Inflammatory macrophage treated with lipopolysaccharide for 1 hour (primary cell): ENCODE measurements around the gene ARHGEF1.
"Not testable (repeated sequence)": the region's sequence is repeated elsewhere in the genome, so short reads cannot be mapped to it uniquely, and the experiment has no call there.

Experiments
- DNase-seq, 2 donors: peaks; one replicate each; pipeline ENCODE4 v3.0.0-alpha.2; 2020 to 2022

The ARHGEF1 gene

DNA sequence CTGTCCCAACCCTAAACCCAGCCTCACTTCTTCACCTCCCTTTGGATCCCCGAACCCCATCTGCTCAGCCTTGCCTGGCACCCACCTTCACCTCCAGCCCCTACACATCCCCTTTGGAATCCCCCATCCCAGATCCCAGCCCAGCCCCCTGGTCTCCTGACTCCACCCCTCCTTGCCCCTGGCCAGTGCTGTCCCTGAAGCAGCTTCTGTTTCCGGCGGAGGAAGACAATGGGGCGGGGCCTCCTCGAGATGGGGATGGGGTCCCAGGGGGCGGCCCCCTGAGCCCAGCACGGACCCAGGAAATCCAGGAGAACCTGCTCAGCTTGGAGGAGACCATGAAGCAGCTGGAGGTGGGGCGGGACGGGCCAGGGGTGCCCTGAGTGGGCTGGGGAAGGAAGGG is 23.3 kb downstream of the ARHGEF1 start:
- DNase-seq: no peak

DNA sequence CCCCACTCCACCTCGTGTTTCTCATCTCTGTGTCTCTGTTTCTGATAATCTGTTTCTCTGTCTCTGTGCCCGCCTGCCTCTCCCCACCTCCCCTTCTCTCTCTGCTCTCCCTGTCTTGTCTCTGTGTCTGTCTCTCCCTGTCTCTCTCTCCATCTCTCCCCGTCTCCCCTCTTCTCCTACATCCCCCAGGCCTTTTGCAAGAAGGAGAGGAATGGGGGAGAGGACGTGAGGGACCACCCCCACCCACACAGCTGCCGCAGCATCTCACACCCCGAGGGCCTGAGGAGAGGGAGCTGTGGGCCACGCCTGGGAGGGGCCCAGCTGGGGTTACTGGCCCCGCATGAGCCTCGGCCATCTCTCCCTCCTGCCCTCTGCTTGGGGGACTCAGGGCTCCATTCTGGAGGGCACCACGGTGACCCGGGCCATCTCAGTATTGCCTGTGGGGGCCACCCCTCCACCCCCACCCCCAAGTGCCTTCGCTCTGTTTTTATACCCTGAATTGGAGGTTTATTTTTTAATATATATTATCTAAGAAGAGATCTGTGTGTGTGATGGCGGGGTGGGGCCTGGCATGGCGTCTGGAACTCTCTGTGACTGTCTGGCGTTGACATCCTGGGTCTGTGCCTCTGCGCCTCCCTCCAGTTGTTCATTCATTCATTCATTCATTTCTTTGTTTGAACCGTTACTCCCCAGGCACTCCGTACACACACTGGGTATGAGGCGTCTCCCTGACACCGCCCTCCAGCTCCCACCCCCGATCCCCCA is 24.1 kb downstream of the ARHGEF1 start:
- DNase-seq: no peak

DNA sequence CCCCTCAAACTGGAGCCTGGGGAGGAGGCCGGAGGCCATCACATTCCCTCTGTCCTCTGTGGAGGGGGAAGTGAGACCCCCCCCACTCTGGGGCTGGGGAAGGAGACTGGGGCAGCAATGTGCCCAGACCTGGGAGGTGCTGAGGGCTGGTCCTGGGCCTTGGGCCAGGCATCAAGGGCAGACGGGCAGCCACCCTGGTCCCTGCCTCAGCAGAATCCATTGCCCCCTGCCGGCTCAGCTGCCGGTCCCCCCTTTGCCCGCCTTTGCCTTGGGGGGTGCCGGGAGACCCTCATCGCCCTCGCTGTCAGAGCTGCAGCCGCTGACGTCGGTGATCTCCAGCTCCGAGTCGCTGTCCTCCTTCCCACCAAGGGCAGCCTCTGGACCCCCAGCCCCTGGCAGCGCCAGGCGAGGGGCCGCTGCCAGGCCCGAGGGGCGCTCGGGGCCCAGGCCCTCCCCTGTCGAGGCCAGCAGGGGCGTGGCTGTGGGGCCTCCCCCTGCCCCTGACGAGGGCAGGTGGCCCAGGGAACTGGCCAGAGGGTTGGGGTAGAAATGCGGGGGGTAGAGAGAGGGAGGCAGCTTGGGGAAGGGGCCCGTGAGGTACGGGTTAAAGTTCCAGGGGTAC is 25.1 kb downstream of the ARHGEF1 start:
- no peak for DNase-seq

DNA sequence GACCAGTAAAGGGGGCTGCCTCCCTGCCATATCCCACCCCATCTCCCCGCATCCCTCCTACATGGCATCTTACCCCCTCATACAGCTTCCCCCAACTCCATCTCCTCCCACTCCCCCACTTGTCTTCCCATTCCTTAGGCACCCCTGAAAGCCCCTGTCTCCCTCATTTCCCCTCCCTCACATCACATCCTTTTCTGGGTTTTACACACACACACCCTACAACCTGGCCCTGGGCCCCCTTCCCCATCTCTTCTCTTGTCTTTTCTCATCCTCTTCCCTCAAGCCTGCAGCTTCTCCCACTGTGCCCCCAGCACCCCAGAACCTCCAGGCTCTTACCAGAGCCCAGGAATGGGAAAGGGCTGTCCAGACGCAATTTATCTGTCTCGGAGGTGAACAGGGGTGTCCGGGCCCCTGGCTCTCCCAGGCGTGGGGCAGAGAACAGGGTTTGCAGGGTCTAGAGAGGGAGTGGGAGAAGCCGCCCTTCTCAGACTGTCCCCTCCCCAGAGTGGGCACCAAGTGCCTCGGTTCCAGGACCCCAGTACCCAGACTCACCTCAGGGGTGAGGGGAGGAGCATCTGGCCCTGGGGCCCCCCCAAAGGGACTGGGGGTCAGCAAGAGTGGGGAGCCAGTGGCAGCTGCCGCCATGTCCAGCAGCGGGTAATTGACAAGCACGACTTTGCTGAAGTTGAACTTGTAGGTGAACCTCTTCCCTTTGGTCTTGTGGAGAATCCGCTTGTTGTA is 25.9 kb downstream of the ARHGEF1 start:
- DNase-seq: no peak

DNA sequence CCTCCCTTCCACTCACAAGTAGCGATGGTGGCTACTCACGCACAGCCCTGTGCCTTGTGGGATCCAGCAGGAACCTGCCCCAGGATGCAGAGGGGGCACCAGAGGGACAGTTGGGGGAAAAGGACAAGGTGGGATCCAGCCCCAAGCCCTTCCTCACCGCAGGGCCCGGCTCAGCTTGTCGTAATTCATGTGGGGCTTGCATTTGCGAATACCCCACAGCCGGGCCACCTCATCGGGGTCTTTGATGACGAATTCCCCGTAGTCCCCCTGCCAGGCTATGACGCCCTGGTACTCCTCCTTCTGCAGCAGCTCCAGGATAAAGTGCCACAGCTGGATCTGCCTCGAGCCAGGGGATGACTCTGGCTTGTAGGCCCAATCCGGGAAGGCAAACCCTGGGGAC is 26.7 kb downstream of the ARHGEF1 start:
- no peak for DNase-seq

DNA sequence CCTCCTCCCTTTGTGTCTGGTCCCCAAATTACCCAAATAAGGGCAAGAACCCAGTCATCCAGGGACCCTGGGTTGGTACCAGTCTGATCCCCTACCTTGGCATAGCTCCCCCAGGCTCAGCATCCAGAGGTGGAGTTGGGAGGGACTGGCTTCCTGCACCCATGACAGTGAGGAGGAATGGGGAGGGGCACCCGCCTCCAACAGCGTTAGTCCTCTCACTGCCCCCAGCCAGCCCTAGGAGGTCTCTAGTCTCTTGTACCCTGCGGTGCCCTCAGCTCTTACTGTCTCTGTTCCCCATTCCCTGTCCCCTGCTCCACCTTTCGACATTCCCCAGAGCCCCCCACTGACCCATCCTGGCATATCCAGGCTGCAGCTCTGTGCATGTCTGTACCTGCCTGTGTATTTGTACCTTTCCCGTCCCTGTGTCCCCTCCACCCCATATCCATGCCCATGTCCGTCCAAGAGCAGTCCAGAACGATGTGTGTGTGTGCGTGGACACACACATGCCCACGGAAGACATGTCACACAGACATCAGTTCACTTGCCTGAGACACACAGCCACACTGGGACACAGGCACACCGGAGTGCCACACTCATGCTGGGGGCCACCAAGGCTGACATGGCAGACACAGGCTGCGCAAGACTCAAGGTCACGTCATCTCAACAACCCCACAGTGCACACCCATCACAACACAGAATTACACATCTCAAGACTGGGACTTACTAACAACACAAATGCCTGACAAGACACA is 27.4 kb downstream of the ARHGEF1 start:
- DNase-seq: no peak

DNA sequence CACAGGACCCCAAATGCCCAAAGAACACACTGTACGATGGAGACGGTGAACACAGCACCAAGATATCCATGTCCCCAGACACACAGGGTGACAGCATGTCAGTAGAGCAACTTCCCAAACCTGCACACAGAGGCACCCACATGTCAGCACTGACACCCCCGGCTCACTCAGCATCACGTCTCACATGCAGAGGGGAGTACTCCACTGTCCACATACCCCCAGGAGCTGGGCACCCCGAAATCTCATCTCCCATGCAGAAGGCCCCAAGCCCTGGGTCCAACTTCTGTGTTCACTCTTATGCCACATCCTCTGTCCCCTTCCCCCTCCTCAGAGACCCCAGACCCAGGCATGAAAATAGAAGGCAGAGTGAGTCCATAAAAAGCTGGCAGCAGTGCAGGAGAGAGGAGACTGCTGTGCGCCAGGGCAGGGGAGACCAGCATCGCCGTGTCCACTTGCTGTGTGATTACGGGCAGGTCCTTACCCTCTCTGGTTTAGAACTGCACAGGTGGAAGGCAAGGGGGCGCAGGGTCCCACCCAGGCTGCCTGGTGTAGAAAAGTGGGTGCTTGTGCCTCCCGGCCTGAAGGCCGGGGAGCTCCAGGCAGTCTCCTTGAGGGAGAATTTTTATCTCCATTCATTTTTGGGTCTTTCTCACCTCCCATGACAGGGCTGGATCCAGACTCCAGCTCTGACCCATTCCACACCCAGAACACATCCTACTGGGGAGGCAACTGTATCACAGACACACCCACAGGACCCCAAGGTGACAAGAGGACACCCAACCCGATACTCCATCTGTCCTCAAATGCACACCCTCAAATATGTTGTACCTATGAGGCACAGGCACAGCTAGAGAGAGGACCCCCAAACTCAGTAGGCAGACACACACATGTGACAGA is 28.3 kb downstream of the ARHGEF1 start:
- DNase-seq: no peak

DNA sequence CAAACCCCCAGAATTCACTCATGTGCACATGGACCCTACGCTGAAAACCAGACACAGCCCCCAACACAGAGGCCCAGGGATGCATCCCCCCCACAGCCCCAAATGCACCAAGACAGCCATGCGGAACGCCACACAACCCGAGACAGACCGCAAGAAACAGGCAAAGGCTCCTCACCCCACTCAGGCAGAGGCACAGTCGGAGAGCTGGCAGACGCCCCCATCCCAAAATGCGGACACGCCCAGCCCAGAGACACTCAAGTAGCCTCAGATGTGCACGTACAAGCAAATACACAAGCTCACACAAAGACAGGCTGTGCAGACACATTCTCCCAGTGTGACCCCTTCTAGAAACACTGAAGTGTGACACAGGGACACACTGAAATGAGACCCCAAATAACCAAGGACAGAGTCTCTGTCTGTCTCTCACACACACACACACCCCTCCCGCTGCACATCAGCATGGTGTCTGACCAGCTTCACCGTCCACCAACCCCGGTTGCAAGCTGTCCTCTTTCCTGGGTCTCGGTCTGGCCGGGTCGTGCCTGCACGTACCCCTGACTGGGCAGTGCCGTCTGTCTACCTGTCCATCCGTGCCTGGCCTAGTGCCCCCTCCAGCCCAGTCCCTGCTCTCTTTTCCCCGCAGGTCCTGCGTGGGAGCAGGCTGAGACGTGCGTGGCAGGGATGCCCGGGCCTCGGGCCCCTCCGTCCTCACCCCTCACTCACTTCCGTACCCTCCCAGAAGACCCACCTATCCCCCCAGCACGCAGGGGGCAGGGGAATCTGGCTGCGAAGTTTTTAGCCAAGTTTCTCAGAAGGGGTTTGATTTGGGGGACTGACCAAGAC is 29.1 kb downstream of the ARHGEF1 start:
- no peak for DNase-seq

DNA sequence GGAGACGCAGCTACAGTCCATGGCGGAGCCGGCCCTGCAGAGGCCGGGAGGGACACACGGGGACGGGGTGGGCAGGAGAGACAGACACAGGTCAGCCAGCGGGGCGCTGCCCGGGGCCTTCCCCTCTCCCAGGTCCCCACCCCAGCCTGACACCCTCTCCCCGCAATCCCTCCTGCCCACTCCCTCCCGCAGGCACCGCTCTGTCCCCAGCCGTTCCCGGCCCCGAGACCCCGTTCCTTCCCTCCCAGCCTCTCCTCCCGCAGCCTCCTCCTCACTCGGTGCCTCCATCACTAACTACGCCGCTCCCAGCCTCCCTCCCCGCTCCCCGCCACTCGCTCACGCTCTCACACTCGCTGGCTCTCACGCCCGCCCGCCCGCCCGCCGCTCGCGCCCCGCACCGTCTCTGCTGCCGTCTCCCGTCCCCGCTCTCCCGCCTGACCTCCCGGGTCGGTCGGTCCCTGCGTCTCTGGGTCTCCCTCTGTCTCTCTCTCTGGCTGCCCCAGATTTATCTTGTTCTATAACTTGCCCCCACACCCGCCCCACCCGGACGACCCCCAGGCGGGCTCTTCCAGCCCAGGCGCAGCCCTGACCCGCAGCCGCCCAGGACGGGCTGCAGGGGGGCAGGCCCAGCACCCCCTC is 30.0 kb downstream of the ARHGEF1 start:
- DNase-seq: no peak

DNA sequence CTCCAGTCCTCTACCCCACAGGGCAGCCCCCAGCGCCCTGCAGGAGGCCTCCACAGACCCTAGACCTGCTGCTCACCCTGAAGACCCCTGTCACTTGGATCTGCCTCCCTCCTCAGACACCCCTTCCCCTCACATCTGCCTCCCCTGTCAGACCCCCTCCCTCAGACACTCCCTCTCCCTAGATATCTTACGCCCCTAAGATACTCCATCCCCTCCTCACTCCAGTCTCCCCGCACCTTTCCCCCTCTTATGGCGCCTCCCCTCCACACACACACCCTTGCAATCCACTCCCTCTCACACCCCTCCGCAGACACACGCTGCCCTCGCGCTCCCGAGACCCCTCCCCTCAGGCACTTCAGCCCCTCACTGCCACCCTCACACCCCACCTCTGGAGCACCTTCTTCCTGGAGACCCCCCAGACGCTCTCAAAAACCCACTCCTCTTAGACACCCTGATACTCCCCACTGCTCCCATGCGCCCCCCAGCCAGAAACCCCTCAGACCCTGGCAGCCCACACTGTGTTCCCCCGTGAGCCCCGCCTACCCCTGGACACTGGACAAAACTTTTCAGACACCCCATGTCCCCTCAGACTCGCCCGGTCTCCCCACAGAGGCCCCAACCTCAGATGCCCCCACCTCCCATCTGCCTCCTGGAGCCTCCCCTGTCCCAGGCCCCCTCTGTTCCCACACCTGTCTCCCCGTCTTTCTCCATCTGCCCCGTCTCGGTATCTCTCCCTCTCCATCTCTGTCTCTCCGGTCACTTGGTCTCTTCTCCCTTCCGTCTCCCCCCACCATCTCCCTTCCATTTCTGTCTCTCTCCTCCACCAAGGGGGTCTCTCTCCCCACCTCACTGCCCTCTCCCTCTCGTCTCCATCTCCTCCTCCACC is 30.8 kb downstream of the ARHGEF1 start:
- no peak for DNase-seq

DNA sequence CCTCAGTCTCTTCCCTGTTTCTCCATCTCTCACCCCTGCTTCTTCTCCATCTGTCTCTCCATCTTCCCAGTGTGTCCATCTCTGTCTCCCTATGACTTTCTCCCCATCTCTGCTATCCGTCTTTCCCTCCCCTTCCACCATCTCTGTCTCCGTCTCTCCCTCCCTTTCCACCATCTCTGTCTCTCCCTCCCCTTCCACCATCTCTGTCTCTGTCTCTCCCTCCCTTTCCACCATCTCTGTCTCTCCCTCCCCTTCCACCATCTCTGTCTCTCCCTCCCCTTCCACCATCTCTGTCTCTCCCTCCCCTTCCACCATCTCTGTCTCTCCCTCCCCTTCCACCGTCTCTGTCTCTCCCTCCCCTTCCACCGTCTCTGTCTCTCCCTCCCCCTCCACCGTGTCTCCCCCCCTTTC is 31.4 kb downstream of the ARHGEF1 start:
- DNase-seq: not testable (repeated sequence)

DNA sequence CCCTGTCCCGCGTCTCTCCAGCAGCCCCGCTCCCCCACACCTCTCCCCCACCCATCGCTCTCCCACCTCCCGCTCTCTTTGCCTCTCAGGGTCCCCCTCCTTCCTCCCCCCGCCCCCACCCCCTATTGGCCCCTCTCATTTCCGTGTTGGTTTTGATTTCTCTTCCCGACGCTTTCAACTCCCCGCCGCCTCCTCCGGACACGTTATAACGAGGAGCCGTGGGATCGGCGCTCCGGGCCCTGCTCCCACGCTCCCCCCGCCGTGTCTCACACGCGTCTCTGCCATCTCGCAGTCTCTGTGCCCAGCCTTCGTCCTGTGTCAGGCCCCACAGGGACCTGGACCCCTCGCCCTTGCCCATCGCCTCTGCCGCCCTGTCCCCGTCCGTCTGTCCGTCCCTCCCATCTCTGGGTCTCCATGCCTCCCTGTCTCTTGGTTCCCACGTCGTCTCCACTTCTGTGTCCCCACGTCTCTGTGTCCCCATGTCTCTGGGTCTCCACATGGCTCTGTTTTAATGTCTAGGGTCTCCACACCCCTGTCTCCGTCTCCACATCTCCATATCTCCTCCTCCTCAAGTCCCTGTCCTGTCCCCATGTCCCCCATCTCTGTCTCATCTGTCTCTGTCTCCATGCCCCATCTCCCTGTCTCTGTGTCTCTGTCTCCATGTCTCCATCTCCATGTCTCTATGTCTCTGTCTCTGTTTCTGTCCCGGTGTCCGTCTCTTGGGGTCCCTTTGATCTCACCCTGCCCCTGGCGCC is 32.2 kb downstream of the ARHGEF1 start:
- DNase-seq: no peak

DNA sequence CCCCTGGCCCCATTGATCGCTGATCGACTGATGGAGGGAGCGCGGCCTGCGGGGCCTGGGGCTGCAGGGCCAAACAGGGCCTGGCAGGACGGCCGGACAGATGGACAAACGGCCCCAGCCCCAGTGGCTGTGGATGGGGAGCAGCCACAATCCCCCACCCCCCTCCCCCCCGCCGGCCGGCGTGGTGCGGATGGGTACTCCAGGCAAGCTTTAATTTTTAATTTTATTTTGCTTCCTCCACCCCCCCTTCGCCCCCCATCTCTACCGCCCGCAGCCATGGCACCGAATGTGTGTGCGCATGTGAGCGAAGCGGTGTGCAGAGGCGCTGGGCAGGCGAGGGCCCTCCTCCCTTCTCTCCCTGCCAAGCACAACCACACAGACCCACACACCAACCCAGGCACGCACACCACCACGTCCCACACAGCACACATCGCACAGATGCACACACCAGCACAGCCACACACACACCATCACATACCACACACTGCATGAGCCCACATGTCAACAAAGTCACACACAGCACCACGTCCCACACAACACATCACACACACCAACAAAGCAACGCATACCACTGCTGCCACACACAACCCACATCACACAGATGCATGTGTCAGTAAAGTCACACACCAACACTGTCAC is 32.9 kb downstream of the ARHGEF1 start:
- no peak for DNase-seq

DNA sequence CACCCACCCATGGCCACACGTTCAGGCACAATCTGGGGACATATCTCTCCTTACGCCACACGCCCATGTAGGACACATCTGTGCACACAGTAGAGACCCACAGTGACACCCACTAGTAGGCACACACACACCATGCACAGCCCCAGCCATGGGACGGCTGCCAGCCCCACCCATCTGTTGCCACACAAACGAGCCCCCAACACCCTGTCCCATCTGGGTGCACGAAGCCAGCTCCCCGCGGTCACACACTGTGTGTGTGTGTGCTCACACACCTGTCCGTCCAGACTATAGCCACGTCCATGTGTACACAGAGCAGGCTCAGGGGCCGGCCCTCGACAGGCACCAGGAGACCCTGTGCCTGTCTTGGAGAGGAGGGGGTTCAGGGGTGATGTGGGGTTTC is 34.7 kb downstream of the ARHGEF1 start:
- DNase-seq: no peak

DNA sequence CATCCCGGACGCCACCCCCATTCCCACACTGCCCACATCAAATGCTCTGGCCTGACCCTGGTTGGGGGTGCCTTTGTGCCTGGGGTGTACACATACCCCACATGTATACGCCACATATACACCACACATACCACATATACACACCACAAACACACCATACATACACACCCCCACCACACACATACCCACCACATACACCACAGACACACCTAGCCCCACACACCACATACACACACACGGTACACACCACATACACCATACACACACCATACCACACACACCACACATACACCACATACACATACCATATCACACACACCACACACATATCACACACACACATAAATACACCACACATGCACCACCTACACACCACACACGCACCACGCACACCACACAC is 35.1 kb downstream of the ARHGEF1 start:
- DNase-seq: no peak

DNA sequence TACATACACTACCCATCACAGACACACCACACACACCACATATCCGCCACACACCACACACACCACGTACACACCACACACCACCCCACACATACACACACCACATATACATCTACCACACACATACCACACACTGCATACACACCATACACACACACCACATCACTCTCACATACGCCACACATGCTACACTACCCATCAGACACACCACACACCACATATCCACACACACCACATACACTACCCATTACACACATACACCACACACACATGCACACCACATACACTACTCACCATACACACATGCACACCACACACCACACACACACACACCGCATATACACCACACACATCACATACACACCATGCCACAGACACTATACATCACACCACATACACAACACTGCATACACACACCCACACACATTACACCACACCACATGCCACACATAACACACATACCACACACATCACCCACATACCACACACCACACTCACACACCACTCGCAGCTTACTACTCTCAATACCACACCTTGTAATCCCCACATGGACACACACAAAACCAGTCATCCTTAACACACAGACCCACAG is 35.8 kb downstream of the ARHGEF1 start:
- no peak for DNase-seq

DNA sequence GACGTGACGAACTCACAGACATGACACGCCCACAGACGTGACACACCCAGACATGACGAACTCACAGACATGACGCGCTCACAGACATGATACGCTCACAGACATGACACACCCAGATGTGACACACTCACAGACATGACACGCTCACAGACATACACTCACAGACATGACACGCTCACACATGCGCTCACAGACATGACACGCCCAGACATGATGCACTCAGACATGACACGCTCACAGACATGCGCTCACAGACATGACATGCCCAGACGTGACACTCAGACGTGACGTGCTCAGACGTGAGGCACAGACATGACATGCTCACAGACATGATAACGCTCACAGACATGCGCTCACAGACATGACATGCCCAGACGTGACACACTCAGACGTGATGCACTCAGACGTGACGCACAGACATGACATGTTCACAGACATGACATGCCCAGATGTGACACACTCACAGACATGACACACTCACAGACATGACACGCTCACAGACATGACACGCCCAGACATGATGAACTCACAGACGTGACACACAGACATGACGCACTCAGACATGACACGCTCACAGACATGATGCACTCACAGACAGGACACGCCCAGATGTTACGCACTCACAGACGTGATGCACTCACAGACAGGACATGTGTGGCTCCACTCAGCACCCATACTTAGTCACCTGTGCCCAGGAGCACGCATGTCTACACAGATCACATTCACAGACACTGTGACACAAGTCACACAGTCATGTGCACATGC is 37.1 kb downstream of the ARHGEF1 start:
- DNase-seq: no peak
